Adipocyte (in vitro differentiated cells): Measurements from ENCODE around the gene SFPQ.
"Not testable (repeated sequence)": the region's sequence is repeated elsewhere in the genome, so short reads cannot be mapped to it uniquely, and the experiment has no call there.

Source experiments
- DNase-seq: peaks from one replicate; pipeline ENCODE4 v3.0.0-alpha.2; 2015; ENCODE audit warnings: low read depth
- H3K27me3 ChIP-seq: replicated peaks from 2 replicates; pipeline ENCODE4 v1.7.0; 2013; ENCODE audit warnings: mild to moderate bottlenecking, low read length, moderate library complexity; ENCODE audit not compliant: control insufficient read depth, insufficient read depth
- H3K36me3 ChIP-seq: 2 replicates; pipeline ENCODE4 v1.7.0; 2013; ENCODE audit warnings: low read length, mild to moderate bottlenecking, moderate library complexity; ENCODE audit not compliant: control insufficient read depth, insufficient read depth, severe bottlenecking
- H3K4me1 ChIP-seq: 2 replicates; pipeline ENCODE4 v1.7.0; 2013; ENCODE audit warnings: mild to moderate bottlenecking, low read length, moderate library complexity; ENCODE audit not compliant: control insufficient read depth, insufficient read depth
- H3K4me3 ChIP-seq: 2 replicates; pipeline ENCODE4 v1.7.0; 2013; ENCODE audit warnings: mild to moderate bottlenecking, low read length, moderate library complexity
- H3K9ac ChIP-seq: 2 replicates; pipeline ENCODE4 v1.7.0; 2013; ENCODE audit warnings: mild to moderate bottlenecking, low read length, moderate library complexity
- H3K9me3 ChIP-seq: 2 replicates; pipeline ENCODE4 v1.7.0; 2013; ENCODE audit warnings: mild to moderate bottlenecking, low read length, moderate library complexity; ENCODE audit not compliant: control insufficient read depth

The SFPQ gene, protein sequence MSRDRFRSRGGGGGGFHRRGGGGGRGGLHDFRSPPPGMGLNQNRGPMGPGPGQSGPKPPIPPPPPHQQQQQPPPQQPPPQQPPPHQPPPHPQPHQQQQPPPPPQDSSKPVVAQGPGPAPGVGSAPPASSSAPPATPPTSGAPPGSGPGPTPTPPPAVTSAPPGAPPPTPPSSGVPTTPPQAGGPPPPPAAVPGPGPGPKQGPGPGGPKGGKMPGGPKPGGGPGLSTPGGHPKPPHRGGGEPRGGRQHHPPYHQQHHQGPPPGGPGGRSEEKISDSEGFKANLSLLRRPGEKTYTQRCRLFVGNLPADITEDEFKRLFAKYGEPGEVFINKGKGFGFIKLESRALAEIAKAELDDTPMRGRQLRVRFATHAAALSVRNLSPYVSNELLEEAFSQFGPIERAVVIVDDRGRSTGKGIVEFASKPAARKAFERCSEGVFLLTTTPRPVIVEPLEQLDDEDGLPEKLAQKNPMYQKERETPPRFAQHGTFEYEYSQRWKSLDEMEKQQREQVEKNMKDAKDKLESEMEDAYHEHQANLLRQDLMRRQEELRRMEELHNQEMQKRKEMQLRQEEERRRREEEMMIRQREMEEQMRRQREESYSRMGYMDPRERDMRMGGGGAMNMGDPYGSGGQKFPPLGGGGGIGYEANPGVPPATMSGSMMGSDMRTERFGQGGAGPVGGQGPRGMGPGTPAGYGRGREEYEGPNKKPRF

DNA sequence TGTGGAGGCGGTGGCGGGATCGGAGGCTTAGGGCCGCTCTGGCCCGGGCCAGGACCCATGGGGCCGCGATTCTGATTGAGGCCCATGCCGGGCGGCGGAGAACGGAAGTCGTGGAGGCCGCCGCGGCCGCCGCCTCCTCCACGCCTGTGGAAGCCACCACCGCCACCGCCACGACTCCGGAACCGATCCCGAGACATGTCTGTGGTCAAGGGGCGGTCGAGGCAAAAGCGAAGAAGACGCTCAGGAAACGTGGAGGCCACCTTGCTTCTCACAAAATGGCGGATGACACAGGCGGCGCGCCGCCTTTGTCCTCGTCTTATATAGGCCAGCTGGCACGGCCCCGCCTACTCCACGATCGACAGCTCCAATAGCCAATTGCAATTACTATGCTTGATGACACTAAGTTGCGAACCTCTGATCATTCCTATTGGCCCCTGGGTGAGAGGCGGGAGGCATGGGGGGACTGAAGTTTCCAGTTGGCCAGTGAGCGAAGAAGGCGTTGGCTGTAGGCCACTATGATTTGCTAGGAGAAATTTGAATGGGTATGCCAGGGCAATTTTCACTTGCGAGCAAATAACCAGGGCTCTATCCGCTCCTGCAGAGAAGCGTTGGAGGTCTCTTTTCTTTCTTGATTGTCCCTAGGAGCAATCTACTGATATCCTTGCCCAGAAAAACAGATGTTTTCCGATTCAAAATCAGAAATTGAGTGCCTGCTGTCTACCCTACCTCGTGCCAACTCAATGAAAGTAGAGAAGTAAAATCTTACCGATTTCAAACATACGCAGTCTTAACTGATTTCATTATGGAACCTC is at the start of gene SFPQ:
Gene SFPQ (minus strand): TSS at position 293 of the 812 bp plus-strand sequence. CDS start 96 bp downstream, at position 197.
- peak within 1 kb of the TSS; percentile 97 for H3K9ac ChIP-seq
- H3K4me1 ChIP-seq, result peaks cover 24% of the 10 kb centered on the region
- no peaks in the 10 kb centered on the region for H3K9me3 ChIP-seq
- H3K27me3 ChIP-seq, result no peaks in the 10 kb centered on the region
- DNase-seq, result peak; percentile 99
- H3K36me3 ChIP-seq, result peaks cover 34% of the 10 kb centered on the region
- peak within 1 kb of the TSS; percentile 100 for H3K4me3 ChIP-seq

- H3K36me3 ChIP-seq, H3K9ac ChIP-seq, H3K4me1 ChIP-seq, H3K9me3 ChIP-seq, DNase-seq, H3K4me3 ChIP-seq, H3K27me3 ChIP-seq: not testable (repeated sequence)
Measured at GRCh38 chr1:35236772-35237171, 43.8 kb upstream of the SFPQ start.

- H3K9me3 ChIP-seq, result no peaks in the 10 kb centered on the region
- H3K27me3 ChIP-seq, result no peaks in the 10 kb centered on the region
- no peak for DNase-seq
- no peak overlapping the region for H3K9ac ChIP-seq
- H3K4me1 ChIP-seq, result no peaks in the 10 kb centered on the region
- no peaks in the 10 kb centered on the region for H3K36me3 ChIP-seq
- H3K4me3 ChIP-seq, result no peak overlapping the region
Measured at GRCh38 chr1:35231287-35231686, 38.3 kb upstream of the SFPQ start.

- Histone ChIP-seq H3K36me3 (no peaks in the 10 kb centered on the region), H3K27me3 (no peaks in the 10 kb centered on the region), H3K4me1 (no peaks in the 10 kb centered on the region), H3K4me3 (no peak overlapping the region), H3K9me3 (no peaks in the 10 kb centered on the region), H3K9ac (no peak overlapping the region)
- no peak for DNase-seq
Measured at GRCh38 chr1:35229587-35230360, 36.8 kb upstream of the SFPQ start.

- Histone ChIP-seq H3K4me1 (peaks cover 24% of the 10 kb centered on the region), H3K4me3 (no peak overlapping the region), H3K27me3 (no peaks in the 10 kb centered on the region), H3K36me3 (no peaks in the 10 kb centered on the region), H3K9ac (no peak overlapping the region), H3K9me3 (no peaks in the 10 kb centered on the region)
- DNase-seq, result no peak
Measured at GRCh38 chr1:35226546-35226945, 33.6 kb upstream of the SFPQ start.

DNA sequence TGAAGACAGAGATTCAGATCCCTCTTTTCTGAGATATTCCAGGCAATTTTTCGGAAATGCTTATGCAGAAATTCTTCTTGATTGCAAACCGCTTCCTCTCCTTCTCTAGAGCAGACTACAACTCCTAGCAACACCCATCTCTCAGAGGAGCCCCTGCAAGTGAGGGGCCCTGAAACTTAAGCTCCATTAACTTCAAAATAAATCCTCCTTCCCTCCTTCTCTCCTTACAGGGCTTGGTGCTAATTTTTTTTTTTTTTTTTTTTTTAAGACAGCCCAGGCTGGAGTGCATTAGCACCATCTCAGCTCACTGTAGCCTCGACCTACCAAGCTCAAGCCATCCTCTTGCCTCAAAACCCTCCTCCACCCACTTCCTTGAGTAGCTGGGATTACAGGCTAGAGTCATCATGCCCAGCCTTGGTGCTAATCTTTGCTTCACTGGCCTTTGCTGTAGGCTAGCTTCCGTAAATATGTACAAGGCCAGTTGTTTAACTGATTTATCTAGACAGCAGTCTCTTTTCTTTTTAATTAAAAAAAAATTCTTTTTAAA is 30.2 kb upstream of the SFPQ start:
- H3K4me1 ChIP-seq, result peaks cover 29% of the 10 kb centered on the region
- no peak for DNase-seq
- H3K9me3 ChIP-seq, result no peaks in the 10 kb centered on the region
- H3K36me3 ChIP-seq, result no peaks in the 10 kb centered on the region
- H3K4me3 ChIP-seq, result peak overlapping the region; percentile 60
- peak overlapping the region; percentile 61 for H3K9ac ChIP-seq
- H3K27me3 ChIP-seq, result no peaks in the 10 kb centered on the region

DNA sequence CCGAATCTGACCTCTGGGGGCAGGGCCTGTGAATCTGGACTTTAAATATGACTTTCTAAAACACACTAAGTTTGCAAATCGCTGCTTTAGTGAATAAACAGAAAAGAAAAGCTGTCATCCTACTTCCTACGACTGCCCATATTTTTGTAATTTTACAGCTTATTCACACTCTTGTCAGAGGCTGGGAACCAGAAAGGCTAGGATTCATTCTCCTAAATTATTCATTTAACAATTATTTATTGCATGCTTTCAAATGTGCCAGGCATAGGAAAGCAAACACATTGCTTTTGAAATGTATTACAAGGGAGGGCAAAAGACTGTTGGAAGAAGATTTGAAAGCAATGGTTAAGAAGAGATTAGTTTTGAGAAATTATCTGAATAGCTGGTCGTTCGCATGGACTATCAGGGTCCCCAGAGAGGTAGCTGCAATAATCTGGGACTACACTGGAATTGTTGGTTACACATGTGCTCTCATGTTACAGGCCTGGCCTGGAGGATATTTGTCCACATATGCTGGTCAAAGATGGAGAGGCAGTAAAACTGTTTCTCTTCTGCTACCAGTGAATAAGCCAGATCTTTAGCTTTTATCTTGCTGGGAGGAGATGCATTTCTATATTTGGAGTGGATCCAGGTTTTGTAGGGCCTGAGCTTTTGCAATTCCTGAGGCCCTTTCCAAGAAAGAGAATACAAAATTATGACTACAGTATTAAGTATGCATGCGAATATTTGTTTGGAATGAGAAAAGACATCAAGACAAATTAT is 29.6 kb upstream of the SFPQ start:
- DNase-seq, result peak; percentile 93
- Histone ChIP-seq H3K4me1 (peaks cover 29% of the 10 kb centered on the region), H3K27me3 (no peaks in the 10 kb centered on the region), H3K36me3 (no peaks in the 10 kb centered on the region), H3K9me3 (no peaks in the 10 kb centered on the region), H3K4me3 (peak overlapping the region; percentile 60), H3K9ac (peak overlapping the region; percentile 79)

DNA sequence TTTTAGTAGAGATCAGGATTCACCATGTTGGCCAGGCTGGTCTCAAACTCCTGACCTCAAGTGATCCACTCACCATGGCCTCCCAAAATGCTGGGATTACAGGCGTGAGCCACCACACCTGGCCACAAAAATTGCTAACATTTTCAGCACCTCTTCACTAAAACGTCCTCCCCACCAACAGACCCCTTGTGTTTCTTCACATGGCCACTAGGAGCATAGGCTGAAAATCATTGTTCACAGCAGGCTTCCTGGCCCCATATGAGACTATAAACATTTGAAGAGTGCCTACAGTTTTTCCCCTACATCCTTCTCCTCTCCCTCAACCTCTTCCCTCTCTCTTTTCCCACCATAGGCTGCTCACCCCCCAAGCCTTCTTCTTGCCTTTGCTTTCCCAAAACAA is 28.0 kb upstream of the SFPQ start:
- peak; percentile 28 for DNase-seq
- no peaks in the 10 kb centered on the region for H3K9me3 ChIP-seq
- peak overlapping the region; percentile 25 for H3K9ac ChIP-seq
- H3K4me1 ChIP-seq, result peaks cover 29% of the 10 kb centered on the region
- H3K36me3 ChIP-seq, result no peaks in the 10 kb centered on the region
- no peak overlapping the region for H3K4me3 ChIP-seq
- H3K27me3 ChIP-seq, result no peaks in the 10 kb centered on the region

GRCh38 chr1:35215346-35215745 is 22.4 kb upstream of the SFPQ start:
- Histone ChIP-seq H3K9me3 (no peaks in the 10 kb centered on the region), H3K36me3 (no peaks in the 10 kb centered on the region)

GRCh38 chr1:35211120-35211414 is 18.1 kb upstream of the SFPQ start:
- Histone ChIP-seq H3K27me3 (no peaks in the 10 kb centered on the region), H3K36me3 (no peaks in the 10 kb centered on the region), H3K4me1 (peaks cover 11% of the 10 kb centered on the region), H3K9me3 (no peaks in the 10 kb centered on the region), H3K4me3 (no peak overlapping the region), H3K9ac (no peak overlapping the region)
- DNase-seq, result no peak

More at GRCh38 chr1:35215346-35215745, 22.4 kb upstream of the SFPQ start:
- Histone ChIP-seq H3K4me1 (peaks cover 11% of the 10 kb centered on the region), H3K4me3 (peak overlapping the region; percentile 2), H3K27me3 (no peaks in the 10 kb centered on the region), H3K9ac (no peak overlapping the region)
- no peak for DNase-seq
